T-cell (primary cell): ENCODE data around the gene STX17. TPM values are rescaled to one million over a fixed set of nuclear protein-coding genes. Genes with fewer than 3 reads are reported as not detected.

Experiments used
- ATAC-seq, 4 experiments: fragments of 200-7000 bp in 3 of 4; fragments of 150-1000 bp in 1 of 4; cut with Tn5 transposase; replicated peaks in 1 of 4; 1 replicate in 3 of 4; 2 replicates in 1 of 4; pipeline ENCODE4 v1.10.0; 2021; ENCODE audit warnings: moderate library complexity in 3 of 4, mild to moderate bottlenecking in 2 of 4, moderate number of reproducible peaks in 1 of 4
- CTCF ChIA-PET, 2 donors: fragments of 300-600 bp; sonication (Branson Sonifier 250); formaldehyde crosslinking; loops; one replicate each; lab custom pipeline; 2022; ENCODE audit warnings: antibody characterized with exemption in 2 of 2; lab: Charles Lee
- POLR2A ChIA-PET, 2 donors: fragments of 300-600 bp; sonication (Branson Sonifier 250); formaldehyde crosslinking; loops; one replicate each; lab custom pipeline; 2022; ENCODE audit warnings: antibody characterized with exemption in 2 of 2; lab: Charles Lee
- DNase-seq, 35 experiments: peaks; one replicate each; pipeline versions ENCODE4 v3.0.0 to v3.0.0-alpha.2; 2013 to 2023
- H3K27ac ChIP-seq: one replicate; pipeline ENCODE4 v1.5.1; 2013; ENCODE audit warnings: low read length
- H3K27me3 ChIP-seq, 2 experiments: replicated peaks in 1 of 2; 1 replicate in 1 of 2; 2 replicates in 1 of 2; pipeline versions ENCODE4 v1.6.1 to v1.7.0; 2013; ENCODE audit warnings: low read length in 1 of 2, mixed read lengths in 1 of 2; ENCODE audit not compliant: control insufficient read depth in 2 of 2, insufficient read depth in 2 of 2; ENCODE audit errors: extremely low read depth in 1 of 2
- H3K36me3 ChIP-seq, 2 donors: 1 replicate in 1 of 2; 2 replicates in 1 of 2; pipeline versions ENCODE4 v1.6.1 to v1.7.0; 2013; ENCODE audit warnings: low read length in 1 of 2; ENCODE audit not compliant: control insufficient read depth in 2 of 2, insufficient read depth in 1 of 2; ENCODE audit errors: extremely low read depth in 1 of 2
- H3K4me1 ChIP-seq, 2 experiments: 1 replicate in 1 of 2; 2 replicates in 1 of 2; pipeline versions ENCODE4 v1.6.1 to v1.7.0; 2013; ENCODE audit warnings: low read length in 2 of 2, mixed read lengths in 1 of 2; ENCODE audit not compliant: insufficient read depth in 2 of 2, control insufficient read depth in 1 of 2; ENCODE audit errors: extremely low read depth in 1 of 2
- H3K4me3 ChIP-seq, 2 donors: 1 replicate in 1 of 2; 2 replicates in 1 of 2; pipeline versions ENCODE4 v1.5.1 to v1.7.0; 2013; ENCODE audit warnings: mild to moderate bottlenecking in 2 of 2, low read length in 1 of 2, moderate library complexity in 1 of 2; ENCODE audit not compliant: control insufficient read depth in 1 of 2; ENCODE audit errors: extremely low read depth in 1 of 2
- H3K9me3 ChIP-seq: 2 replicates; pipeline ENCODE4 v1.7.0; 2013
- H3K27ac Mint-ChIP-seq, 2 donors: one replicate each; pipeline ENCODE4 v1.8.0; 2020 to 2021; ENCODE audit warnings: mild to moderate bottlenecking in 2 of 2, mixed read lengths in 2 of 2
- H3K27me3 Mint-ChIP-seq, 2 donors: one replicate each; pipeline ENCODE4 v1.8.0; 2021 to 2022; ENCODE audit warnings: mixed read lengths in 2 of 2
- H3K36me3 Mint-ChIP-seq: one replicate; pipeline ENCODE4 v1.8.0; 2021; ENCODE audit warnings: mixed read lengths
- H3K4me1 Mint-ChIP-seq, 3 donors: one replicate each; pipeline ENCODE4 v1.8.0; 2020 to 2022; ENCODE audit warnings: mixed read lengths in 3 of 3, mild to moderate bottlenecking in 1 of 3
- H3K4me3 Mint-ChIP-seq, 3 donors: one replicate each; pipeline ENCODE4 v1.8.0; 2020 to 2022; ENCODE audit warnings: mild to moderate bottlenecking in 3 of 3, mixed read lengths in 3 of 3, moderate library complexity in 3 of 3
- H3K9me3 Mint-ChIP-seq, 3 donors: one replicate each; pipeline ENCODE4 v1.8.0; 2020 to 2022; ENCODE audit warnings: mixed read lengths in 3 of 3
- WGBS: methylation state at CpG from one replicate; pipeline ENCODE4 v1.1.5; 2013; ENCODE audit warnings: missing lambda C conversion rate; ENCODE audit not compliant: insufficient coverage; 5-methylcytosine and 5-hydroxymethylcytosine counted together
- total RNA-seq, 35 experiments: library from RNA in 6 of 35; stranded (reverse) in 6 of 35; fragments of 120-200 nt in 1 of 35; gene quantifications; one replicate each; pipeline versions ENCODE4 v1.2.1 to v1.2.4 and lab custom pipeline; 2013 to 2026

The STX17 gene
- total RNA-seq, 5 donors from 2014 or later (not counting 1 experiment from before 2014, with no cell fraction given): 33.5 to 47.5 (median 35.9) TPM

GRCh38 chr9:99911600-99911999 lies 5.1 kb downstream of the STX17 start:
- CTCF ChIA-PET: no interaction called here
- WGBS: 94% methylated on average over 7 of the region's 7 CpGs
- H3K27ac Mint-ChIP-seq: no peak overlapping the region

DNA sequence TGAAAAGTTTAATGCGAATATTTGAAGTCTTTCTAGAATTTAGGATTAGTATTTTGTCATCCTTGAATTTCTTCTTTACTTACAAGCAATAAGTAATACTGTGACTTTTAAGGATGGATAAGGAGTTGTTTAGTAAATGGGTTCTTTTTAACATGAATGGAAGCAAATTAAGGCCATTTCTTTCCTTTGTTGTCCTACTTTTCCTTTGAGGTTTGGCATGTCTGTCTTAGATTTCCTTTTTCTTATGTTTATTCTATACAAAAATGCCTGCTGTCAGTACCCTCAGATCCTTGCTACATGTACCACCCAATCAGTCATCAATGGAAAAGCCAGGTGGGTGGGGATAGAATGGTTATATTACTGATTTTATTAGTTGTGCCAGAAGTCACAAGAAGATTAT lies 10.2 kb downstream of the STX17 start:
- Histone ChIP-seq H3K9me3 (no peaks in the 10 kb centered on the region), H3K4me3 (no peak overlapping the region), H3K27me3 (no peaks in the 10 kb centered on the region), H3K4me1 (peaks cover 0 to 5% of the 10 kb centered on the region in 2 experiments), H3K27ac (no peak overlapping the region), H3K36me3 (peaks cover 7 to 52% of the 10 kb centered on the region in 2 donors)
- Mint-ChIP-seq H3K27ac (no peak overlapping the region), H3K4me3 (no peak overlapping the region), H3K4me1 (peaks cover 59 to 62% (median 61%) of the 10 kb centered on the region in 3 donors), H3K9me3 (no peaks in the 10 kb centered on the region), H3K27me3 (no peaks in the 10 kb centered on the region), H3K36me3 (peaks cover 62% of the 10 kb centered on the region)
- DNase-seq: no peak
- ChIA-PET CTCF (no interaction called here), POLR2A (interaction anchor here in 1 of 2 donors (0.6 kb wide), 1 partner anchor 770 kb away, joined by 4 read pairs; no protein-coding TSS in a partner anchor)
- no CpG with 5 or more reads among the region's 1 CpG for WGBS
- no peak for ATAC-seq

More at GRCh38 chr9:99911600-99911999, 5.1 kb downstream of the STX17 start:
- DNase-seq (no peak), ATAC-seq (no peak)
- Mint-ChIP-seq H3K9me3 (no peaks in the 10 kb centered on the region), H3K4me1 (peaks cover 44 to 59% (median 53%) of the 10 kb centered on the region in 3 donors), H3K4me3 (no peak overlapping the region), H3K27me3 (no peaks in the 10 kb centered on the region), H3K36me3 (peaks cover 31% of the 10 kb centered on the region)
- Histone ChIP-seq H3K27me3 (no peaks in the 10 kb centered on the region), H3K27ac (no peak overlapping the region), H3K4me1 (peaks cover 4 to 7% of the 10 kb centered on the region in 2 experiments), H3K9me3 (no peaks in the 10 kb centered on the region), H3K36me3 (peaks cover 0 to 22% of the 10 kb centered on the region in 2 donors), H3K4me3 (no peak overlapping the region)
- POLR2A ChIA-PET: interaction anchor here in 1 of 2 donors (0.7 kb wide), 1 partner anchor 85 kb away, joined by 3 read pairs; no protein-coding TSS in a partner anchor

DNA sequence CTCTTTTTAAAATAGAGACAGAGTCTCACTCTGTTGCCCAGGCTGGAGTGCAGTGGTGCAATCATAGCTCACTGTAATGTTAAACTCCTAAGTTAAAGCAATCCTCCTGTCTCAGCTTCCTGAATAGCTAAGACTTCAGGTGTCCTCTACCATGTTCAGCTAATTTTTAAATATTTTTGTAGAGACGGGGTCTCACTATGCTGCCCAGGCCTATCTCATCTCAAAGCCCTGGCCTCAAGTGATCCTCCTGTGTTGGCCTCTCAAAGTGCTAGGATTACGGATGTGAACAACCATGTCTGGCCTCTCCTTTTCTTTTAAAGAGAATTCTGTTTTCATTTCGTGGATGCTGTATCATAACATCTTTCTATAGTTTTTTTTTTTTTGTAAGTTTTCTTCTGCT lies 11.7 kb downstream of the STX17 start:
- ChIA-PET CTCF (interaction anchor here in 1 of 2 donors (0.7 kb wide), 1 partner anchor 15 kb away, joined by 3 read pairs; no protein-coding TSS in a partner anchor), POLR2A (no interaction called here)
- peaks cover 2 to 5% of the 10 kb centered on the region in 2 experiments for H3K4me1 ChIP-seq
- no peak overlapping the region for H3K27ac ChIP-seq
- 100% methylated on average over 1 of the region's 3 CpGs for WGBS
- Mint-ChIP-seq H3K27me3 (no peaks in the 10 kb centered on the region), H3K9me3 (no peaks in the 10 kb centered on the region), H3K36me3 (peaks cover 73% of the 10 kb centered on the region), H3K4me1 (peaks cover 58 to 62% (median 62%) of the 10 kb centered on the region in 3 donors), H3K27ac (peak overlapping the region in 1 of 2 donors; percentile 23), H3K4me3 (no peak overlapping the region)
- H3K9me3 ChIP-seq: no peaks in the 10 kb centered on the region
- ATAC-seq (no peak), DNase-seq (no peak)
- H3K27me3 ChIP-seq: no peaks in the 10 kb centered on the region
- H3K36me3 ChIP-seq: peaks cover 9 to 60% of the 10 kb centered on the region in 2 donors
- H3K4me3 ChIP-seq: no peak overlapping the region

- WGBS: no CpG with 5 or more reads among the region's 2 CpGs
- Histone ChIP-seq H3K36me3 (peaks cover 9 to 60% of the 10 kb centered on the region in 2 donors), H3K4me3 (no peak overlapping the region), H3K4me1 (peaks cover 2 to 5% of the 10 kb centered on the region in 2 experiments), H3K9me3 (peaks cover 4% of the 10 kb centered on the region), H3K27ac (no peak overlapping the region), H3K27me3 (no peaks in the 10 kb centered on the region)
- peaks cover 0 to 3% (median 0%) of the 10 kb centered on the region in 3 donors for H3K9me3 Mint-ChIP-seq
- no peak for DNase-seq
- no peak for ATAC-seq
- peaks cover 56 to 58% (median 57%) of the 10 kb centered on the region in 3 donors for H3K4me1 Mint-ChIP-seq
- CTCF ChIA-PET: interaction anchor here in 1 of 2 donors (1.0 kb wide), 1 partner anchor 95 kb away, joined by 3 read pairs; no protein-coding TSS in a partner anchor
- POLR2A ChIA-PET: no interaction called here
- peaks cover 85% of the 10 kb centered on the region for H3K36me3 Mint-ChIP-seq
- no peak overlapping the region for H3K4me3 Mint-ChIP-seq
- H3K27me3 Mint-ChIP-seq: no peaks in the 10 kb centered on the region
- no peak overlapping the region for H3K27ac Mint-ChIP-seq
Observed at GRCh38 chr9:99919930-99920329, 13.5 kb downstream of the STX17 start.

DNA sequence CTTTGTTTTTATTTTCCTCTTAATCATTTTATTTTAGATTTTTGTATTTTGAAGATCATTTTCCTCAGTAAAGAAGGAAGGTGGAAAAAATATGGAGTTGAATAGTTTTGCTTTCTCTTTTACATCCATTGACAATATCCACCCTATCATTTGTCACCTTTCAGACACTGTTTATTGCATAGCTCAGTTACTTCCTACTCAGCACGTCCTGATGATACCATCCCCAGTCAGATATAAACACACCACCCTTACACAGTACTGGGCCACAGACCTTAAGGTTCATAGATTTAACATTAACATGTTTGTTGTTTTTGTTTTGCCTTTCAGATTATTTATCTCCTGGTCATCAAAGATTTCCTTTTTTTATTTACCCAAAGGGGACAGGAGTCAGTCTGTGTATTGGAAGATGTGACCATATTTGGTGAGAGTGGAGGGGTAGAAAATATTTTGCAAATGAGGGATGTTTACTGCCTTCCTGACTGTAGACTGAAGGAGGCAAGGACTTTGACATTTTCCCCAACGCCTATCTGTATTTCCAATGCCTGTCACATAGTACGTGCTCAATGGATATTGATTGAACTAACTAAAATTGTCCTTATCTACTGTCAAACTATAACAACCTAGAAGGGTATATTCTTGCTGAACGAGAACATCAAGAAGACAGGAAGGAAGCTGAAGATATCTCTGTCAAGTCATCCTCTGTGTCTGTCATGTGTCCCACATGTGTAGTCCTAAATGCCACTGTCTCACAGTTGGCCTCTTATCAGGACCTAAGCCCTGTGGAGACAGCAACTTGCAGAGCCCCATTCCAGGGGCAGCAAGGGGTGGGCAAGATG lies 15.6 kb downstream of the STX17 start:
- ChIA-PET CTCF (no interaction called here), POLR2A (interaction anchor here (0.7 to 0.8 kb wide), 2 partner anchors 12 to 946 kb away, joined by 3 read pairs; no protein-coding TSS in a partner anchor)
- H3K9me3 ChIP-seq: peaks cover 4% of the 10 kb centered on the region
- ATAC-seq (peak in 1 of 4 experiments; percentile 30), DNase-seq (no peak)
- 100% methylated on average over 1 of the region's 4 CpGs for WGBS
- Mint-ChIP-seq H3K27me3 (no peaks in the 10 kb centered on the region), H3K4me3 (no peak overlapping the region), H3K36me3 (peaks cover 86% of the 10 kb centered on the region), H3K9me3 (peaks cover 0 to 15% (median 0%) of the 10 kb centered on the region in 3 donors), H3K27ac (peak overlapping the region; percentile 13 to 40), H3K4me1 (peaks cover 55 to 58% (median 56%) of the 10 kb centered on the region in 3 donors)
- H3K36me3 ChIP-seq: peaks cover 9 to 47% of the 10 kb centered on the region in 2 donors
- no peak overlapping the region for H3K27ac ChIP-seq
- no peaks in the 10 kb centered on the region for H3K27me3 ChIP-seq
- H3K4me1 ChIP-seq: peaks cover 2 to 5% of the 10 kb centered on the region in 2 experiments
- no peak overlapping the region for H3K4me3 ChIP-seq

GRCh38 chr9:99922711-99923030 lies 16.2 kb downstream of the STX17 start:
- Mint-ChIP-seq H3K4me3 (no peak overlapping the region), H3K9me3 (peaks cover 0 to 15% (median 0%) of the 10 kb centered on the region in 3 donors), H3K4me1 (peaks cover 53% of the 10 kb centered on the region in 3 donors), H3K27ac (peak overlapping the region in 1 of 2 donors; percentile 2), H3K27me3 (no peaks in the 10 kb centered on the region), H3K36me3 (peaks cover 81% of the 10 kb centered on the region)
- POLR2A ChIA-PET: interaction anchor here (0.7 to 0.8 kb wide), 2 partner anchors 11 to 947 kb away, joined by 3 read pairs; no protein-coding TSS in a partner anchor
- H3K9me3 ChIP-seq: peaks cover 4% of the 10 kb centered on the region
- H3K27me3 ChIP-seq: no peaks in the 10 kb centered on the region
- CTCF ChIA-PET: no interaction called here
- H3K36me3 ChIP-seq: peaks cover 9 to 41% of the 10 kb centered on the region in 2 donors
- DNase-seq: no peak
- no peak for ATAC-seq
- no peak overlapping the region for H3K27ac ChIP-seq
- H3K4me3 ChIP-seq: no peak overlapping the region
- peaks cover 2 to 5% of the 10 kb centered on the region in 2 experiments for H3K4me1 ChIP-seq
